GM18907 (cell line): Measurements from ENCODE around the gene PABPN1L.

Experiments used
- ATAC-seq: cut with Tn5 transposase; IDR thresholded peaks from one replicate; pipeline ENCODE4 v1.9.1; 2021; ENCODE audit warnings: mild to moderate bottlenecking, moderate library complexity; ENCODE audit not compliant: unreplicated experiment

PABPN1L gene

GRCh38 chr16:88853325-88853941 is 13.0 kb downstream of the PABPN1L start:
- ATAC-seq, result no peak

DNA sequence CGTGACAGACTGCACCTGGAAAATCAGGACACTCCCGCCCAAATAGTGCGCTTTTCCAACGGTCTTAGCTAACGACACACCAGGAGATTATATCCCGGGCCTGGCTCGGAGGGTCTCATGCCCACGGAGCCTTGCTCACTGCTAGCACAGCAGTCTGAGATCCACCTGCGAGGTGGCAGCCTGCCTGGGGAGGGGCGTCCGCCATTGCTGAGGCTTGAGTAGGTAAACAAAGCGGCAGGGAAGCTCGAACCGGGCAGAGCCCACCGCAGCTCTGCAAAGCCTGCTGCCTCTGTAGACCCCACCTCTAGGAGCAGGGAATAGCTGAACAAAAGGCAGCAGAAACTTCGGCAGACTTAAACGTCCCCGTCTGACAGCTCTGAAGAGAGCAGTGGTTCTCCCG is 14.8 kb downstream of the PABPN1L start:
- no peak for ATAC-seq

DNA sequence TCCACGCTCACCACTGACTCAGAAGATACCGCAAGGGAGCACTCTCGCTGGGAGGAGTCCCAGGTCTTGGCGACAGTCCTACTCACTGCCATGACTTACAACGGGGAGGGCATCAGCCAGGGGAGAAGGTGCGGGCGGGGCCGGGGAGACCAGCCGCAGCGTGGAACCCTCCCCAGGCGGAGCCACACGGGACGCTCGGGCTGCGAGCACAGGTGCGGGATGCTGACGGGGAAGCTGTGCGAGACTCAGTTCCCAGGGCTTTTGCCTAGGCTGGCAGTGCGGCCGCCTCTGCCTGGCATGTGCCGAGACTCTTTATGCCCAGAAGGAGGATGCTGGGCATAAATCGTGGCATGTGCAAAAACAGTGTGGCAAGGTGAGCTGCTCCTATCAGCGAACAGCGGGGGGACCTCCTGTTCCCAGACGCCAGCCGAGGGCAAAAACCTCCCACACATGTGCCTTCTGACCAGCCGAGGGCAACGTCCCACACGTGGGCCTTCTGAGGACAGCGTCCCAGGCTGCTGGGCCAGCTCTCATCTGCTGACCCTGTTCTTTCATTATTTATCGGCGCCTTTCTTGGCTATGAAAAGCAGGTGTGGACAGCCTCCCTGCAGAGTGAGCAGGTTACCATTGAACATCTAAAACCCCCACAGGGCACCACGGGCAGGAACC is 15.8 kb downstream of the PABPN1L start:
- no peak for ATAC-seq

DNA sequence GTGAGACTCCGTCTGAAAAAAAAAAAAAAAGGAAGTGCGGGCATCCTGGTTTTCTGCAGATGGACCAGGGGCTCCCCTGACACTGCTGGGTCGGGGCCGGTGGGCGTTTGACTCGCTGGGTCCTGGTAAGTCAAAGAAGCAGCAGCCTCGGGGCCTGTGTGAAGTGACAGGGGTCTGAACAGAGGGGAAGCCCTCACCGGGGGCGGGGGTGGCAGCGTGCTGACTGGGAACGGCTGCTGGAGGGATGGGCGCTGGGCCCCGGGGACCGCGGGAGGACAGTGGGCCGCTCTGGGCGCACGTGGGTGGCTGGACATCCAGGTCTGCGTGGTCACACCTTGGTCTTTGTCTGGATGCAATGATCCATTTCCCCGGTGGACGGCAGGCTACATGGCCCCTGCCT is 17.9 kb downstream of the PABPN1L start:
- ATAC-seq, result no peak

DNA sequence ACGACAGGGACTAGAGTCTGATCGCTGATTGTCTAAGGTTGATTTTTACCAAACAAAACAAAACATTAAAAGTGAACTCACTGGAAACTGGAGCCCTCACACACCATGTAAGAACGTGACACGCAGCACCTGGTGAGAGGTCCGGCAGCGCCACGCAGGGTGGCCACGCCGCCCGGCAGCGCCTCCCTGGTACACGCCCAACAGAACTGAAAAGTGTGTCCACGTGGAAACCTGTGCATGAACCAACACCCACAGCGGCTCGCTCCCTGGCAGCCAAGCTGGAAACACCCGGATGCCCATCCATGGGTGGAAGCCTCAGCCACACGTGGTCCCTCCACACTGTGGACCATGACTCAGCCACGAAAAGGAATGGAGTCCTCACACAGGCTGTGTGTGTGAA is 18.8 kb downstream of the PABPN1L start:
- ATAC-seq, result no peak

GRCh38 chr16:88846088-88846487 is 20.4 kb downstream of the PABPN1L start:
- no peak for ATAC-seq

GRCh38 chr16:88844419-88845036 is 21.9 kb downstream of the PABPN1L start:
- no peak for ATAC-seq

GRCh38 chr16:88843256-88843655 is 23.2 kb downstream of the PABPN1L start:
- ATAC-seq, result no peak

- ATAC-seq, result no peak
Observed at GRCh38 chr16:88842806-88843205, 23.7 kb downstream of the PABPN1L start.

DNA sequence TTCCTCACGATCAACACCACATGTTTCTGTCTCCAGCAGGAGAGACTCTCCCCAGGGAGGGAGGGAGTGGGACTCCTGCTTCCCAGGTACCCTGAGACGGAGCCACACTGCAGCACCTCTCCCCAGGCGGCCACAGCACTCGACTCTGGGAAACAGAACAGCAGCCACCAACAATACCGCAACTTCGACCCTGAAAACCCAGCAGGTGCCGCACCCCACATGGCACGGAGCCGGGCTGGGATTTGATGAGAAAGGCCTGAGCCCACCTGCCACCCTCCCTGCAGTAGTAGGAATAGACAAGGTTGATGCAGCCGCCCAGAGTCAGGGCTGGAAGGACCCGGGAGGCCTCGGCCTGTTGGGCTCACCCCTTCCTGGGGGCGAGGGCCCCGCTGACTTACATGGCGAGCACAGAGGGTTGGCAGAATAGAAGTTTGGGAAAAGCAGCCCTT is 24.1 kb downstream of the PABPN1L start:
- ATAC-seq, result no peak

DNA sequence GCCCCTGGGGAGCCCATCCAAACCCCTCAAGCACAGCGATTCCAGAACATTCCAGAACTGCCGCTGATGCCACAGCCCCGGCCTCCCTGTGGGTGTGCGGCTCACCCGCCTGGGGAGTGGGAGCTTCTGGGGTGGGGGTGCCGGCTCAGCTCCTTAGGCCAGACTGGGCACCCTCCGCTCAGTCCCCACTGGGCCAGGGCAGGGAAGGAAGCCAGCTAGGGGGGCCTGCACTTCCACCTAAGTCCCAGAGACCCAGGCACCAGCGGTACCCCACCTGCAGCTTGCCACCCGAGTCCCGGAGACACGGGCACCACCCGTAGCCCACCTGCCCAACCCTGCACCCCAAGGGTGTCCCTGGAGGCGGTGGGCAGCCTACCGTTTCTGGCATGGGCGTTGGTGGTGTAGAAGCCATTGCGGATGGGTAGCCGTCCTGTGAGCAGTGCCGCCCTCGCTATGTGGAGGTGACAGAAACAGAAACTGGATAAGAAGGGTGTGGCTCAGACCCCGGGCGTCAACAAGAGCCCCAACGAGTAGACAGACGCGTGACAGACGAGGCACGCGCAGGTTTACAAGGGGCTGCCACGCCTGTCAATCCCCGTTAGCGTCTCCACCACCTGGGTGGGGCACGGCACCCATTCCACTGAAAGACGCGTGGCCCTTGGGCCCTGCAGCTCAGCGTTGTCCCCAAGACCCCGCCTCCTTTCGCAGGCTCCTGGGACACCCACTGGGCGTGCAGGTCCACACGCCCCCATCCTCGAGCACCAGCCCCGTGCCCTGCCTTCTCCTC is 24.7 kb downstream of the PABPN1L start:
- no peak for ATAC-seq

- no peak for ATAC-seq
Observed at GRCh38 chr16:88840600-88841215, 25.8 kb downstream of the PABPN1L start.

GRCh38 chr16:88839745-88840599 is 26.5 kb downstream of the PABPN1L start:
- no peak for ATAC-seq

- ATAC-seq, result no peak
Observed at GRCh38 chr16:88839026-88839529, 27.4 kb downstream of the PABPN1L start.

DNA sequence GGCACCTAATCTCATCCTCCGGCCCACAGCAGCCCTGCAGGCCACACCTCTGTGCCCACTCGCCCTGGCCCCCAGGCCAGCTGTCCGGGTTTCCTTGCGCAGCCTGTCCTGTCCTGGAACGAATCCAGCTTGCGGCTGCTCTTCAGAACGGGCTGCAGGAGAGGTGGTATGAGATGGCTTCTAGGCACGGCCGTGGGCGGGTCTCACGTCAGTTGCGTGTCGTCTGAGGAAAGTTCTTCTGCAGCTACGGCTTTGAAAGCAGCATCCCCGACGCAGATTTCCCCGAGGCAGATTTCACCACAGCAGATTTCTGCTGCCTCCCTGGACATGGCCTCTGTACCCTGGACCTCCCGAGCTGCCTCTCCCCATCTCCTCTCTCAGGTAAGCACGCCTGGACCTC is 27.9 kb downstream of the PABPN1L start:
- no peak for ATAC-seq

GRCh38 chr16:88837806-88838205 is 28.7 kb downstream of the PABPN1L start:
- ATAC-seq, result no peak

DNA sequence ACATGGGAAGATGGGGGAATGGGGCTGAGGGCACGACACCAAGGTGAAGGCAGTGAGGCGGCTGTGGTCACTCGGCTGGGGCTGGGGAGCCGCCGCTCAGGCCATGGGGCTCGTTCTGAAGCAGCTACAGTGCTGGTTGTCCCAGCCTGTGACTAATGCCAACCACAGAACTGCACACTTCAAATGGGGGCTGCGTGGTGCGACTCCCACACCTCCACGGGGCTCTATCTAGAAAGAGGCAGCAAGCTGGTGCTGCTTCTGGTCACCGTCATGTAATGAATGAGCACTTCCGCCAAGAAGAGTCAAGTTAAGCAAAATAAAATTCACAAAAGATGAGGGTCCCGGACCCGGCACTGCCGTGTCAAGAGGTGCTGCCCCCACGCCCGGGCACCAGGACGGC is 29.7 kb downstream of the PABPN1L start:
- no peak for ATAC-seq

DNA sequence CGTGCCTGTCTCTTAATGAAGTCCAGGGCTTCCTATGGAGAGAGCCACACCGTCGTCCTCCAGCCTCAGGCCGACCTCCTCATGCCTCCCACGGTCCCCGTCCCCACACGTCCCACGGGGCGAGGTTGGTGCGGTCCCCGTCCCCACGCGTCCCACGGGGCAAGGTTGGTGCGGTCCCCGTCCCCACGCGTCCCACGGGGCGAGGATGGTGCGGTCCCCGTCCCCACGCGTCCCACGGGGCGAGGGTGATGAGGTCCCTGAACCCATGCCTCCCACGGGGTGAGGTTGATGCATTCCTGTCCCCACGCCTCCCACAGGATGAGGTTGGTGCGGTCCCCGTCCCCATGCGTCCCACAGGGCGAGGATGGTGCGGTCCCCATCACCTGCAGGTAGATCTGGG is 30.6 kb downstream of the PABPN1L start:
- ATAC-seq, result no peak

DNA sequence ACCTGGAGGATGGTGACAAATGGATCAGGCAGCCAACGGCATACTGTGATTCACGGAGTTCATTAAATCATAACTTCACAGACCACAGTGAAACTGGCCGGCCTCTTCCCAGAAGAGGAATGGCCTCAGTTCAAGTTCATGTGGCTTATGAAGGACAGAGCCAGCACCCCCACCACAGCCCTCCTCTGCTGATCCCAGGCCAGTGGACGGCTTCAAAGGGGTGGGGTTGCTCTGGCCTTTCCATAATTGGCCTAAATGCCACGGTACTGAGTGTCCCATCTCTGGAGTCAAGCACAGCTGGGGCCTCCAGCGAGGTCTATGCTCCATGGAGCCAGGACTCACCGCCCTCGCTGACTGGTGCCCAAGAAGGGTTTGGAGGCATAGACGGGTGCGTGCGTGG is 31.1 kb downstream of the PABPN1L start:
- no peak for ATAC-seq

DNA sequence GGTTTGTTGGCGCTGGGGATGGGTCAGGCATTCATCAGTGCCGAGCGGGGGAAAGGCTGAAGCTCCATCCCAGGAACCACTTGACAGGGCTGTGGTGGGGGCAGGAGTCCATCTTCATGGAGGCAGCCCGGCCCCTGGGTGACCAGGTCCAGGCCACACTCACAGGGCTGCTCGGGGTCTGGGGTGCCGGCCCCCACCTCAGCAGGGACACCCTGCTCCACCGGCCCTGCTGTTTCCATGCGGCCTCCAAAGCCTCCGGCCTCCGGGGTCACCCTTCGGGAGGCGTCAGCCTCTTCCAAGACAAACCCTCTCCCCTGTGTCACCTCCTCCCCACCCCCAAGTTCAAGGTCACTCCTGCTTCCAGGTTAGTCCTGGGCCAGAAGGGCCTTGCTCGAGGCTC is 31.8 kb downstream of the PABPN1L start:
- ATAC-seq, result no peak
